K562 (cell line): ENCODE data around the gene SLC7A9.

Source experiments
- GABPA ChIP-seq: fragments of 200-800 bp; sonication (Bioruptor generic); conservative IDR thresholded peaks from 2 replicates; pipeline ENCODE4 v1.6.1; 2016; ENCODE audit warnings: low read depth, missing genetic modification characterization, missing compliant biosample characterization
- MAX ChIP-seq: sonication (generic); formaldehyde crosslinking; IDR thresholded peaks from 2 replicates; pipeline ENCODE4 v1.9.0; 2022; ENCODE audit warnings: mild to moderate bottlenecking, missing genetic modification reagents
- NR2C1 ChIP-seq, 2 experiments: fragments of 450-650 bp; IDR thresholded peaks; 2 replicates each; pipeline ENCODE4 v1.6.1; 2017; ENCODE audit warnings: mild to moderate bottlenecking in 2 of 2, antibody characterized with exemption in 1 of 2, inconsistent platforms in 1 of 2, missing compliant biosample characterization in 1 of 2, missing genetic modification characterization in 1 of 2
- PHTF2 ChIP-seq: fragments of 250-450 bp; sonication (Bioruptor Pico); IDR thresholded peaks from 2 replicates; pipeline ENCODE4 v1.5.0; 2021; ENCODE audit warnings: mild to moderate bottlenecking
- POLR2A ChIP-seq: fragments of 450-650 bp; conservative IDR thresholded peaks from 2 replicates; pipeline ENCODE4 v1.6.1; 2016
- PYGO2 ChIP-seq: fragments of 450-650 bp; IDR thresholded peaks from 2 replicates; pipeline ENCODE4 v1.6.1; 2016; ENCODE audit warnings: mild to moderate bottlenecking, missing genetic modification characterization, moderate library complexity, missing compliant biosample characterization
- TEAD2 ChIP-seq: fragments of 450-650 bp; IDR thresholded peaks from 2 replicates; pipeline ENCODE4 v1.6.1; 2016; ENCODE audit warnings: missing genetic modification characterization, control low read depth, missing compliant biosample characterization
- ZBTB17 ChIP-seq: fragments of 450-650 bp; formaldehyde crosslinking; IDR thresholded peaks from 2 replicates; pipeline ENCODE4 v1.4.0; 2020; ENCODE audit warnings: mild to moderate bottlenecking

- TF ChIP-seq PYGO2 (tag) (no peak), NR2C1 (IDR thresholded peaks at IDR 0.05) (no peak), NR2C1 (tag; IDR thresholded peaks at IDR 0.05) (no peak), MAX (CRISPR knock-in tag) (no peak), TEAD2 (tag) (no peak), POLR2A (no peak), PHTF2 (CRISPR knock-in tag) (no peak), ZBTB17 (CRISPR knock-in tag) (no peak), GABPA (tag) (no peak)
Observed at GRCh38 chr19:32902448-32902847, 32.9 kb upstream of the SLC7A9 start.
